Type B pancreatic cell (in vitro differentiated cells): ENCODE data around the gene LMO4. TPM values are rescaled to one million over a fixed set of nuclear protein-coding genes. Genes with fewer than 3 reads are reported as not detected.

ENCODE experiments used
- DNase-seq: peaks from one replicate; pipeline ENCODE4 v3.0.0; 2021; ENCODE audit warnings: mixed read lengths; ENCODE audit not compliant: unreplicated experiment; ENCODE audit errors: extremely low spot score
- H3K27ac Mint-ChIP-seq: 2 replicates; pipeline ENCODE4 v1.8.0; 2021; ENCODE audit warnings: mild to moderate bottlenecking, mixed read lengths
- H3K27me3 Mint-ChIP-seq: 2 replicates; pipeline ENCODE4 v1.8.0; 2021; ENCODE audit warnings: mixed read lengths
- H3K36me3 Mint-ChIP-seq: 2 replicates; pipeline ENCODE4 v1.8.0; 2021; ENCODE audit warnings: mixed read lengths
- H3K4me1 Mint-ChIP-seq: one replicate; pipeline ENCODE4 v1.8.0; 2021; ENCODE audit warnings: mixed read lengths; ENCODE audit not compliant: unreplicated experiment
- H3K4me3 Mint-ChIP-seq: 2 replicates; pipeline ENCODE4 v1.8.0; 2021; ENCODE audit warnings: mild to moderate bottlenecking, mixed read lengths
- H3K9me3 Mint-ChIP-seq: 2 replicates; pipeline ENCODE4 v1.8.0; 2021; ENCODE audit warnings: mixed read lengths
- CTCF ChIP-seq: fragments of 200-600 bp; sonication (generic); conservative IDR thresholded peaks from 2 replicates; pipeline ENCODE4 v1.5.0; 2021; ENCODE audit warnings: antibody characterized with exemption, mild to moderate bottlenecking
- total RNA-seq: library from RNA; stranded (reverse); gene quantifications from 2 replicates; pipeline ENCODE4 v1.2.1, GENCODE V29; 2021; ENCODE audit warnings: low replicate concordance

Gene LMO4
- total RNA-seq, 1 donor from 2014 or later, result 114 TPM

DNA sequence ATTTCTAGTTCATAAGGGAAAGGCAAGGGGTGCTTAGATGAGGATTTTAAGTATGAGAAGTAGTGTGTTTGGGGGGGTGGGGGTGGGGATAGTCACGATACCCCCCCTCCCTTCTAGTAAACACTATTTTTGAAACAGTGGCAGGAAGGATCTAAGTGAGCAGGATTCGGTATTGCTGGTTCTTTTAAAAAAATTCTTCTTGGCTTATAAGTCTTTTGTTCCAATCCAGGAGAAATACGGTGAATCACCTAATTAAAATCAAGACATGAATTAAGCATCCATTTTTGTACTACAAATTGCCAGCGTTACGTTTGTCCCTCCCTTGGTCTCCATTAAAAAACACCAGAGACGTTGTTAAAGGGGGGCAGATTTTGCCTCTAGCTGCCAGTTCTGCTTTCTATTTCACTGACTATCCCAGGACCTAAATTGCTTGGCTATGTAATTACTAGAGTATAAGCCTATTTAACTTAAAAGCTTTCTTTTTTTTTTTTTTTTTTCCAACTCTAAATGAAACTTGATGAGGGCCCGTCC lies 911 bp downstream of the LMO4 start:
- H3K27me3 Mint-ChIP-seq, result no peaks in the 10 kb centered on the region
- H3K27ac Mint-ChIP-seq, result peak overlapping the region; percentile 99
- no peak for TF ChIP-seq CTCF
- DNase-seq, result no peak
- H3K36me3 Mint-ChIP-seq, result peaks cover 23% of the 10 kb centered on the region
- H3K4me3 Mint-ChIP-seq, result peak overlapping the region; percentile 96
- H3K4me1 Mint-ChIP-seq, result peaks cover 43% of the 10 kb centered on the region
- H3K9me3 Mint-ChIP-seq, result no peaks in the 10 kb centered on the region

DNA sequence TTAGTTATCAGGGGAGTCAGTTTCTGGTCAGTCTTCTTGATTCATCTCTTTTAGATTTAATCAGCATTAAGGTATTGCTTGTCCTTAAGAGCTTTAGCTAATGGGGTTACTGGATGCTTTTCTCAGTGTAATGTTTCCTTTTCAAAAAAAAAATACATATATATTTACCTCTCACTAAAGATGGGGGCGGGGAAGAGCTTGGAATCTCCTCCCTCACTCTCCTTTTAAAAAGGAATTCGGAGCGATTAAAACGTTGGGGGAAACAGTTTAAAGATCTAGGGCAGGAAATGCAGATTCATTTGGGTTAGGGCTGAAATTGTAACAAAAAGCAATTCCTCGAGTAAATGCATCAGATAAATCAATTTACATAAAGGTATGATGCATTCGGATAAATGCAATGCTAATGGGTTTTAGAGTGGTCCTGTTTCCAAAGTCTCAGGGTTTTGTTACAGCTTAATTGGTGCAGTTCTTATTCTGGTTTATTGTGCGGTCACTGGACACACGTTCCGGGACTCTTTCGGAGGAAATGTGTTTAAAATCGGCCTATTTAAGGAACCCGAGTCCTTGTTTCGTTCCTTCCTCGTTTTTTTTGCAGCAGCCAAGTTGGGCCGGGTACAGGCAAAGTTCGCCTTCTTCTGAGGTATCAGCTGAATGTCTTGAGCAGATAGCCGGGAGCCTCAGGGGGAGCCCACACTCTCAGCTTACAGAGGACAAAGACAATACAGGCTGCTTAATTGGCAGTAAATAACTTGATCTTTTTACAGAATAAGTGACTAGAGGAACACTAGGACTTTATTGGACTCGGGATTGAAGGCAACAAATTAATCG lies 1.6 kb downstream of the LMO4 start:
- DNase-seq, result no peak
- TF ChIP-seq CTCF, result no peak
- Mint-ChIP-seq H3K36me3 (peaks cover 23% of the 10 kb centered on the region), H3K27me3 (no peaks in the 10 kb centered on the region), H3K9me3 (no peaks in the 10 kb centered on the region), H3K27ac (peak overlapping the region; percentile 99), H3K4me1 (peaks cover 47% of the 10 kb centered on the region), H3K4me3 (peak overlapping the region; percentile 96)

GRCh38 chr1:87330885-87331364 lies 2.2 kb downstream of the LMO4 start:
- DNase-seq, result no peak

DNA sequence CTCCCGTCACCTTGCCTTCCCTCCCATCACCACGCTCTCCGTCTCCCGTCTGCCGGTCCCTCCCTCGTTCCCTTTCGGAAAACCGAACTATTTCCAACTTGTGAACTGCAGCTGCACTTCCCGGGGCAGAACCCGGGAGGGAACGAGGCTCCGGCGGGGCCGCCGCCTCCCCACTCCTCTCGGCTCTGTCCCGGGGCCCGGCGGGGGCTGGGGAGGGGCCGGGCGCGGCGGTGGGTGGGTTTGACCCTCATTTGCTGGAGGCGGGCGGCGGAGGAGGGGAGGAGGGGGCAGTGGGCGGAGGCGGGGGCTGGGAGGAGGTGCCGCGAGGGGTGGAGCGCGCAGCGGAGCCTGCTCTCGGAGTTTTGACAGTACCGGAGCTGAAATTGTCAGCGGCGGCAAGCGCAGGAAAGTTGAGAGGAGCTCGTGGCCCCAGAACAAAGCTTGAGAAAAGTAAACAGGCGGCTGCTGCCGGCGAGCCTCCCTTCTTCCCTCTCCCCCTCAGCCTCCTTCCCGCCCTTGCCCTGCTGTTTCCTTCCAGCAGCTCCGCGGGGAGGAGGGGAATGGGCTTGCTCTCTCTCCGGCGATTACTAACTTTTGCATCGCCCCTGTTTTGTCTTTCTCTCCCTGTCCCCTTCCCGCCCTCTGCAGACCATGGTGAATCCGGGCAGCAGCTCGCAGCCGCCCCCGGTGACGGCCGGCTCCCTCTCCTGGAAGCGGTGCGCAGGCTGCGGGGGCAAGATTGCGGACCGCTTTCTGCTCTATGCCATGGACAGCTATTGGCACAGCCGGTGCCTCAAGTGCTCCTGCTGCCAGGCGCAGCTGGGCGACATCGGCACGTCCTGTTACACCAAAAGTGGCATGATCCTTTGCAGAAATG lies 2.9 kb downstream of the LMO4 start:
- Mint-ChIP-seq H3K4me3 (peak overlapping the region; percentile 96), H3K4me1 (peaks cover 52% of the 10 kb centered on the region), H3K27ac (peak overlapping the region; percentile 99), H3K36me3 (peaks cover 25% of the 10 kb centered on the region), H3K9me3 (no peaks in the 10 kb centered on the region), H3K27me3 (no peaks in the 10 kb centered on the region)
- peak; percentile 89 for DNase-seq
- peak; percentile 42 for TF ChIP-seq CTCF

More at GRCh38 chr1:87330885-87331364, 2.2 kb downstream of the LMO4 start:
- Mint-ChIP-seq H3K36me3 (peaks cover 23% of the 10 kb centered on the region), H3K27me3 (no peaks in the 10 kb centered on the region), H3K27ac (peak overlapping the region; percentile 99), H3K9me3 (no peaks in the 10 kb centered on the region), H3K4me1 (peaks cover 51% of the 10 kb centered on the region), H3K4me3 (peak overlapping the region; percentile 96)
- no peak for TF ChIP-seq CTCF

DNA sequence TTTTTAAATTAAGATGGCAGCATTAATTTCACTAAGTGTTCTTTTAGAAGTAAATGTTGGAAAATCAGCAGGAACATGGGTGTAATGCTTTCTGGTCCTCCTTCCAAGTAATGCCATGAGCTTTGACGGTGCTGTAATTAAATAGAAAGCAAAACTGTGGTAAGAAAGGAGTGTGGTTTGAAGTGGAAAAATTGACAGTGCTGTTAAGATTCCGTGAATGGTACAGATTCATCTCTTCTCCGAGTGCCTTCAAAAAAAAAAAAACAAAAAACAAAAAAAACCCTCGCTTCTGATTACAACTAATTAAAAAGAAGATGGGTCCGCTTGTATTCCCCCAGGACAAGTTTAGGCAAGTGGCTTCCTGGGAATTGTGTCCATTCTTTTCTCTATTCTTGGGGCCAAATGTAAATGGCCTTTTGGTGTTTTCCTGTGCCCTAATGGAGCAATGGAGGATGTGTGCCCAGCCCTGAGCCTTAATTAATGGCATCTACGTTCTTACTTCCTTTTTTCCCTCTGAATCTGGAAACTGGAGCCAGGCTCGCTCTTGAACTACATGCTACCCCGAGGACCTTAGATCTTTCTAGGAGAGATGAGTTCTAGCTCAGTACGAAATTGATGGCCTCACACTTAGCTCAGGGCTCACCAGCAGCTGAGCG lies 5.1 kb downstream of the LMO4 start:
- peaks cover 39% of the 10 kb centered on the region for H3K36me3 Mint-ChIP-seq
- H3K27me3 Mint-ChIP-seq, result no peaks in the 10 kb centered on the region
- peak overlapping the region; percentile 96 for H3K4me3 Mint-ChIP-seq
- H3K27ac Mint-ChIP-seq, result peak overlapping the region; percentile 99
- H3K4me1 Mint-ChIP-seq, result peaks cover 51% of the 10 kb centered on the region
- no peaks in the 10 kb centered on the region for H3K9me3 Mint-ChIP-seq
- no peak for TF ChIP-seq CTCF
- DNase-seq, result no peak
